ENCODE results near the gene EEFSEC. TPM values are rescaled to one million over a fixed set of nuclear protein-coding genes. Genes with fewer than 3 reads are reported as not detected.

Gene EEFSEC
- total RNA-seq, 3 donors from 2014 or later: 9.7 to 10.9 (median 10.8) TPM

- no peak overlapping the region for H3K4me3 ChIP-seq
- H3K4me1 ChIP-seq (ENCODE audit: low read depth): no peaks in the 10 kb centered on the region
- no peaks in the 10 kb centered on the region for H3K9me3 ChIP-seq
- H3K36me3 ChIP-seq (ENCODE audit: low read depth): no peaks in the 10 kb centered on the region
- intact Hi-C loops (cut with DNase I, micrococcal nuclease): no loop called here
- TF ChIP-seq, protein P1, sequence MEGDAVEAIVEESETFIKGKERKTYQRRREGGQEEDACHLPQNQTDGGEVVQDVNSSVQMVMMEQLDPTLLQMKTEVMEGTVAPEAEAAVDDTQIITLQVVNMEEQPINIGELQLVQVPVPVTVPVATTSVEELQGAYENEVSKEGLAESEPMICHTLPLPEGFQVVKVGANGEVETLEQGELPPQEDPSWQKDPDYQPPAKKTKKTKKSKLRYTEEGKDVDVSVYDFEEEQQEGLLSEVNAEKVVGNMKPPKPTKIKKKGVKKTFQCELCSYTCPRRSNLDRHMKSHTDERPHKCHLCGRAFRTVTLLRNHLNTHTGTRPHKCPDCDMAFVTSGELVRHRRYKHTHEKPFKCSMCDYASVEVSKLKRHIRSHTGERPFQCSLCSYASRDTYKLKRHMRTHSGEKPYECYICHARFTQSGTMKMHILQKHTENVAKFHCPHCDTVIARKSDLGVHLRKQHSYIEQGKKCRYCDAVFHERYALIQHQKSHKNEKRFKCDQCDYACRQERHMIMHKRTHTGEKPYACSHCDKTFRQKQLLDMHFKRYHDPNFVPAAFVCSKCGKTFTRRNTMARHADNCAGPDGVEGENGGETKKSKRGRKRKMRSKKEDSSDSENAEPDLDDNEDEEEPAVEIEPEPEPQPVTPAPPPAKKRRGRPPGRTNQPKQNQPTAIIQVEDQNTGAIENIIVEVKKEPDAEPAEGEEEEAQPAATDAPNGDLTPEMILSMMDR (IDR thresholded peaks at IDR 0.05): no peak
- ATAC-seq (no peak), DNase-seq (no peak)
These were observed 180.9 kb downstream of the EEFSEC start for GRCh38 chr3:128334086-128334645.

GRCh38 chr3:128334766-128335165 is 181.5 kb downstream of the EEFSEC start:
- H3K4me1 ChIP-seq (ENCODE audit: low read depth): no peaks in the 10 kb centered on the region
- DNase-seq (no peak), ATAC-seq (no peak)
- H3K36me3 ChIP-seq (ENCODE audit: low read depth): no peaks in the 10 kb centered on the region
- no peak overlapping the region for H3K4me3 ChIP-seq
- intact Hi-C loops (cut with DNase I, micrococcal nuclease): no loop called here
- no peaks in the 10 kb centered on the region for H3K9me3 ChIP-seq
- TF ChIP-seq, protein P1 (IDR thresholded peaks at IDR 0.05): no peak

GRCh38 chr3:128335621-128336296 is 182.5 kb downstream of the EEFSEC start:
- no peak for DNase-seq
- ATAC-seq: no peak
- H3K9me3 ChIP-seq: no peaks in the 10 kb centered on the region
- no peak overlapping the region for H3K4me3 ChIP-seq
- H3K36me3 ChIP-seq (ENCODE audit: low read depth): no peaks in the 10 kb centered on the region
- TF ChIP-seq, protein P1 (IDR thresholded peaks at IDR 0.05): no peak
- intact Hi-C loops (cut with DNase I, micrococcal nuclease): no loop called here
- no peaks in the 10 kb centered on the region for H3K4me1 ChIP-seq (ENCODE audit: low read depth)

GRCh38 chr3:128336337-128337156 is 183.3 kb downstream of the EEFSEC start:
- Histone ChIP-seq H3K4me3 (no peak overlapping the region), H3K36me3 (ENCODE audit: low read depth) (no peaks in the 10 kb centered on the region), H3K9me3 (no peaks in the 10 kb centered on the region), H3K4me1 (ENCODE audit: low read depth) (no peaks in the 10 kb centered on the region)
- intact Hi-C loops (cut with DNase I, micrococcal nuclease): no loop called here
- DNase-seq: no peak
- TF ChIP-seq, protein P1 (IDR thresholded peaks at IDR 0.05): no peak
- ATAC-seq: no peak

- DNase-seq (no peak), ATAC-seq (no peak)
- intact Hi-C loops (cut with DNase I, micrococcal nuclease): no loop called here
- no peaks in the 10 kb centered on the region for H3K4me1 ChIP-seq (ENCODE audit: low read depth)
- TF ChIP-seq, protein P1 (IDR thresholded peaks at IDR 0.05): no peak
- H3K36me3 ChIP-seq (ENCODE audit: low read depth): no peaks in the 10 kb centered on the region
- no peaks in the 10 kb centered on the region for H3K9me3 ChIP-seq
- H3K4me3 ChIP-seq: no peak overlapping the region
These were observed 184.0 kb downstream of the EEFSEC start for GRCh38 chr3:128337305-128337704.

All from mucosa of descending colon (tissue), 3 donors.